ENCODE results near the gene TTC24. TPM values are rescaled to one million over a fixed set of nuclear protein-coding genes. Genes with fewer than 3 reads are reported as not detected.

The TTC24 gene
- polyA plus RNA-seq, 3 donors, result 0.14 to 0.31 TPM; not detected in 1

DNA sequence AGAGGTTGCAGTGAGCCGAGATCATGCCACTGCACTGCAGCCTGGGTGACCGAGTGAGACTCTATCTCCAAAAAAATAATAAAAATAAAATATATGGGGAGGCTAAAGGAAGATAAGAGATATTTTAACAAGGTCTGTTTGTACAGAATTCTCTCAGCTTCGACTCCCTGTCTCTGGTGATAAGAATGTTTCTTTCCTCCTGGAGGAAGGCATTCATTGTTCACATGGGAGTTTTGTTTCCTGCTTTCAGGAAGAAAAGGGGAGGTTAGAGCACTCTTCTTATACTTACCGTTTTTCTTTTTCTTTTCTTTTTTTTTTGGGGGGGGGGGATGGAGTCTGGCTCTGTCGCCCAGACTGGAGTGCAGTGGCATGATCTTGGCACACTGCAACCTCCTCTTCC is 10.0 kb downstream of the TTC24 start:
- Histone ChIP-seq H2AFZ (ENCODE audit: insufficient read depth, low read depth, low read length, poor library complexity, severe bottlenecking) (no peak overlapping the region), H3K27ac (ENCODE audit: low read depth in 1 of 2, low read length in 2 of 2) (no peak overlapping the region), H3K36me3 (replicated peaks in 1 of 2; ENCODE audit: control insufficient read depth in 1 of 2, insufficient read depth in 2 of 2, low read length in 2 of 2) (peaks cover under 1 to 13% of the 10 kb centered on the region in 2 donors), H3K9me3 (replicated peaks in 1 of 2; ENCODE audit: control insufficient read depth in 1 of 2, insufficient read depth in 1 of 2, low read length in 2 of 2) (no peaks in the 10 kb centered on the region), H3K4me1 (ENCODE audit: control insufficient read depth in 1 of 2, insufficient read depth in 2 of 2, low read length in 2 of 2) (peaks cover 14 to 20% of the 10 kb centered on the region in 2 donors), H3K9ac (ENCODE audit: insufficient read depth, low read length, poor library complexity, severe bottlenecking) (no peak overlapping the region), H3K79me2 (ENCODE audit: insufficient read depth, low read length) (peaks cover 9% of the 10 kb centered on the region), H3K27me3 (ENCODE audit: control insufficient read depth in 2 of 2, insufficient read depth in 2 of 2, low read length in 2 of 2) (no peaks in the 10 kb centered on the region), H4K20me1 (ENCODE audit: insufficient read depth, low read length) (no peaks in the 10 kb centered on the region), H3K4me3 (replicated peaks in 1 of 3; ENCODE audit: low read depth in 2 of 3, low read length in 3 of 3) (no peak overlapping the region), H3K4me2 (replicated peaks; ENCODE audit: extremely low read depth, low read length, poor library complexity, severe bottlenecking) (no peak overlapping the region)
- Mint-ChIP-seq H3K9me3 (no peaks in the 10 kb centered on the region), H3K4me1 (peaks cover 17% of the 10 kb centered on the region), H3K36me3 (peaks cover 6 to 10% of the 10 kb centered on the region in 2 donors), H3K27me3 (ENCODE audit: low read depth in 3 of 3) (peaks cover 0 to 3% (median 0%) of the 10 kb centered on the region in 3 donors), H3K4me3 (no peak overlapping the region), H3K27ac (no peak overlapping the region)
- no peak for DNase-seq
- intact Hi-C loops (cut with micrococcal nuclease), result no loop called here
- TF ChIP-seq CTCF (IDR thresholded peaks at IDR 0.05), result no peak
- WGBS (ENCODE audit: insufficient coverage), result no CpG with 5 or more reads among the region's 5 CpGs

DNA sequence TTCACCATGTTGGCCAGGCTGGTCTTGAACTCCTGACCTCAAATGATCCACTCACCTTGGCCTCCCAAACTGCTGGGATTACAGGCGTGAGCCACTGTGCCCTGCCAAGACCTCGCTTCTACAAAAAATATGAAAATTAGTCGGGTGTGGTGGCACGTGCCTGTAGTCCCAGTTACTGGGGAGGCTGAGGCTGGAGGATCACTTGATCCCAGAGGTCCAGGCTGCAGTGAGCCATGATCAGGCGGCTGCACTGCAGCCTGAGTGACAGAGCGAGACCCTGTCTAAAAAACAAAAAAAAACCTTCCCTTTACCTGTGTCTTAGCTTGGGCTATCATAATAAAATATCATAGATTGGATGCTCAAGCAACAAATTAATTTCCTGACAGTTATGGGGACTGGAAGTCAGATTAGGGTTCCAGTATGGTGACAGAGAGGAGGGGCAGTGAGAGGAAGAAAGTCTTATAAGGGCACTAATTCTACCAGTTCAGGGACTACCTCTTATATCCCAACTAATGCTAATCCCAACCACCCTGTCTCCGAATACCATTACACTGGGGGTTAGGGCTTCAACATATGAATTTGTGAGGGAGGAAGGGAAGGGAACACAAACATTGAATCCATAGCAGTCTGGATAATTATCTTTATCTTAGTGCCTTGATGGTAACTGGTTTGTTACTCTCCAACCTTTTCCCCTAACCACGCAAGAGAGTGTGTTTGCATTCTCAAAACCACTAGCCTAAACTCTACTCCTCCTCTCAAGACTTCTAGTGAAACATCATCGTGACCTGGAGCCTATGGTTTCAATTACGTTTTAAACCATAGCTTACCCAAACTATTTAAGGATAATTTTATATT is 11.0 kb downstream of the TTC24 start:
- peaks cover 17% of the 10 kb centered on the region for H3K4me1 Mint-ChIP-seq

More for the DNA sequence above, 11.0 kb downstream of the TTC24 start:
- Mint-ChIP-seq H3K4me3 (peak overlapping the region in 1 of 2 donors; percentile 82), H3K36me3 (peaks cover 16 to 20% of the 10 kb centered on the region in 2 donors), H3K27ac (peak overlapping the region in 1 of 7 donors; percentile 92), H3K9me3 (no peaks in the 10 kb centered on the region), H3K27me3 (ENCODE audit: low read depth in 3 of 3) (peaks cover 0 to 2% (median 0%) of the 10 kb centered on the region in 3 donors)
- no peaks in the 10 kb centered on the region for H3K9me3 ChIP-seq (replicated peaks in 1 of 2; ENCODE audit: control insufficient read depth in 1 of 2, insufficient read depth in 1 of 2, low read length in 2 of 2)
- H3K36me3 ChIP-seq (replicated peaks in 1 of 2; ENCODE audit: control insufficient read depth in 1 of 2, insufficient read depth in 2 of 2, low read length in 2 of 2), result peaks cover 11 to 23% of the 10 kb centered on the region in 2 donors
- intact Hi-C loops (cut with micrococcal nuclease), result loop anchor here in 1 of 2 donors (1.0 kb wide), 1 partner anchor 8 kb away; no protein-coding TSS in a partner anchor
- no peaks in the 10 kb centered on the region for H3K27me3 ChIP-seq (ENCODE audit: control insufficient read depth in 2 of 2, insufficient read depth in 2 of 2, low read length in 2 of 2)
- DNase-seq, result no peak
- TF ChIP-seq CTCF (IDR thresholded peaks at IDR 0.05), result no peak
- H3K4me3 ChIP-seq (replicated peaks in 1 of 3; ENCODE audit: low read depth in 2 of 3, low read length in 3 of 3), result peak overlapping the region in 1 of 3 experiments; percentile 88
- no peak overlapping the region for H3K9ac ChIP-seq (ENCODE audit: insufficient read depth, low read length, poor library complexity, severe bottlenecking)
- H2AFZ ChIP-seq (ENCODE audit: insufficient read depth, low read depth, low read length, poor library complexity, severe bottlenecking), result peak overlapping the region; percentile 97
- 95% methylated on average over 4 of the region's 10 CpGs for WGBS (ENCODE audit: insufficient coverage)
- peaks cover 14 to 20% of the 10 kb centered on the region in 2 donors for H3K4me1 ChIP-seq (ENCODE audit: control insufficient read depth in 1 of 2, insufficient read depth in 2 of 2, low read length in 2 of 2)
- H3K79me2 ChIP-seq (ENCODE audit: insufficient read depth, low read length), result peaks cover 9% of the 10 kb centered on the region
- peak overlapping the region; percentile 95 for H3K4me2 ChIP-seq (replicated peaks; ENCODE audit: extremely low read depth, low read length, poor library complexity, severe bottlenecking)
- no peaks in the 10 kb centered on the region for H4K20me1 ChIP-seq (ENCODE audit: insufficient read depth, low read length)
- peak overlapping the region in 1 of 2 donors; percentile 84 for H3K27ac ChIP-seq (ENCODE audit: low read depth in 1 of 2, low read length in 2 of 2)
